Choroid plexus epithelial cell (primary cell): ENCODE results near the gene PILRB.
"Not testable (repeated sequence)": the region's sequence is repeated elsewhere in the genome, so short reads cannot be mapped to it uniquely, and the experiment has no call there.

Source experiments
- DNase-seq: peaks from one replicate; pipeline ENCODE4 v3.0.0-alpha.2; 2010; ENCODE audit warnings: low read depth
- H3K4me3 ChIP-seq: 2 replicates; pipeline ENCODE4 v1.5.1; 2011; ENCODE audit warnings: low read depth, mild to moderate bottlenecking, control low read depth, low read length, moderate library complexity
- CTCF ChIP-seq: conservative IDR thresholded peaks from 2 replicates; pipeline ENCODE4 v1.5.1; 2011; ENCODE audit warnings: low read depth, mild to moderate bottlenecking, control low read depth, inconsistent platforms, low read length, moderate library complexity

The PILRB gene

GRCh38 chr7:100345288-100345672 lies 12.6 kb upstream of the PILRB start:
- peak; percentile 48 for TF ChIP-seq CTCF
- not testable (repeated sequence) for H3K4me3 ChIP-seq
- DNase-seq = peak; percentile 69

GRCh38 chr7:100346921-100347320 lies 11.0 kb upstream of the PILRB start:
- no peak overlapping the region for H3K4me3 ChIP-seq
- no peak for TF ChIP-seq CTCF
- no peak for DNase-seq

- H3K4me3 ChIP-seq = no peak overlapping the region
- no peak for TF ChIP-seq CTCF
- no peak for DNase-seq
Measured at GRCh38 chr7:100348805-100349204, 9.1 kb upstream of the PILRB start.

- DNase-seq = no peak
- no peak for TF ChIP-seq CTCF
Measured at GRCh38 chr7:100349757-100350156, 8.2 kb upstream of the PILRB start.

GRCh38 chr7:100351657-100352058 lies 6.3 kb upstream of the PILRB start:
- no peak for DNase-seq
- TF ChIP-seq CTCF = no peak
- no peak overlapping the region for H3K4me3 ChIP-seq

More at GRCh38 chr7:100349757-100350156, 8.2 kb upstream of the PILRB start:
- H3K4me3 ChIP-seq = no peak overlapping the region

GRCh38 chr7:100352230-100352781 lies 5.6 kb upstream of the PILRB start:
- not testable (repeated sequence) for DNase-seq, H3K4me3 ChIP-seq

GRCh38 chr7:100352984-100353684 lies 4.8 kb upstream of the PILRB start:
- no peak for DNase-seq
- no peak overlapping the region for H3K4me3 ChIP-seq

More at GRCh38 chr7:100352984-100353684, 4.8 kb upstream of the PILRB start:
- TF ChIP-seq CTCF = no peak
